Medulla oblongata (tissue), 1 donor: Measurements from ENCODE around the gene SEMA3D.
A peak's percentile ranks its signal among the peaks of the same experiment; 100 is the strongest.

ENCODE experiments used
- DNase-seq: peaks from one replicate; pipeline ENCODE4 v3.0.0-alpha.2; 2015; ENCODE audit errors: extremely low spot score

SEMA3D gene

DNA sequence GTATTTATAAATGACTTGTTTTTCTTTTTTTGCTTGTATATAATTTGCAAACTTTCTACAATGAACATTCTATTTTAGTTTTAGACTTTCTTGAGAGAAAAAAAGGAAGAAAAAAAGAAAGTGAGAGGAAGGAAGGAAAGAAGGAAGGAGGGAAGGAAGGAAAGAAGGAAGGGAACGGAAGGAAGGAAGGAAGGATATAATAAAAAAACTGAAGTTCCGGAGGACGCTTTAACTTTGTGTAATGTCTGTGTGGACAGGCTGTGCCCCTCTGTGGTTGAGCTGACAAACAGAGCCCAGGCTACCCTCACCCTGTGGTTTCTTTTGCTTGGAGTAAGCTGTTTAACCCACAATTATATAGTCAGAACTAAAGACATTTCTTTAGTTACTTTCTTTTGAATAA is 108.7 kb downstream of the SEMA3D start:
- DNase-seq = no peak

DNA sequence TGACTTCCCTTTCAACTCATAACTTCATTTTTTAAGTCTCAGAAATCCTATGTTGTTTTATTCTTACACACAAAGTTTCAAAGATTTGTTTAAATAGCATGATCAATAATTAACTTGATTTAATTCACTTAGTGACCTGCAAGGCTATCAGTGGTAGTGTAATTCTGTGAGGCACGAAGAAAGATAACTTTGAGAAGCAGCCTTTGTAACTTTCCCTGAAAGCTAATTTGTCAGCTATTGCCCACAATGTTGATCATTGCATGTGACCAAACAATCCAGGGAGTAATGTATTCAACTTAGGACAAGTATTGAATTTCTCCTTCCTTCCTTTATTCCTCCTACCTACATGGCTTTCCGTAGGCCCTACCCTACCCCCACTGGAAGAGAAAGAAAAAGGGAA is 111.0 kb downstream of the SEMA3D start:
- no peak for DNase-seq

DNA sequence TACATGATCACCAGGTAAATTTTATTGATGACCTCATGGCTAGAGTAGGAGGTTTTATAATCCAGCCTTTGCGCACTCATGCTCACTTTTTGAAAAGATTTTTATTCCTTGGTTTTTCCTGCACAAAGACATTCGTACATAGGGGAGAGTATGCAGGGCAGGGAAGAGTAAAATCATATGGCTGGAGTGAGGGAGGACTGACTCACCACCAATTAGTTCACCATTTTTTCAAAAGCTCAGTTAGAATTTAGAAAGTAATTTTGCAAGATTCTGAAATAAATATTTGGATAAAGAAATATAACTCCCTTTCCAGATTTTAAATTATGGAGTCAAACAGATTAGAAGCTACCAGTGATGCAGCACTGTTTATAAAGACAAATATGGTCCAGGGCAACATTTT is 111.9 kb downstream of the SEMA3D start:
- DNase-seq = no peak

DNA sequence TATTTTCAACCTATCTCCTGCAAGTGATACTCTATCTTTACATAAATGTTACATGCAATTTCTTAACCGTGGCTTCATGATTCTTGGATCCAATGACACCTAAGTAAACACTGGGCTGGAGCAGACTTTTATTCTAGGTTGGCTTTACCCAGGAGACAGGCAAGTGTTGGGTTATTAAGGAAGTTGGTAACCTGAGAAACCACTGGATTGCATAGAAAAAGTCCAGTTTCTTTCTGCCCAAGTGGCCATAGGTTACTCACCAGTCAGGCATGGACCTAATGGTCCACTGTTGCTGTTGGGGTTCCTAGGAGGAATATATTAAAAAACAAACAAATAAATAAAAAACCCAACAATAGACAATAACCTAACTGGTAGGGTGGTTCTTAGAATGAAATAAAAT is 112.8 kb downstream of the SEMA3D start:
- no peak for DNase-seq

DNA sequence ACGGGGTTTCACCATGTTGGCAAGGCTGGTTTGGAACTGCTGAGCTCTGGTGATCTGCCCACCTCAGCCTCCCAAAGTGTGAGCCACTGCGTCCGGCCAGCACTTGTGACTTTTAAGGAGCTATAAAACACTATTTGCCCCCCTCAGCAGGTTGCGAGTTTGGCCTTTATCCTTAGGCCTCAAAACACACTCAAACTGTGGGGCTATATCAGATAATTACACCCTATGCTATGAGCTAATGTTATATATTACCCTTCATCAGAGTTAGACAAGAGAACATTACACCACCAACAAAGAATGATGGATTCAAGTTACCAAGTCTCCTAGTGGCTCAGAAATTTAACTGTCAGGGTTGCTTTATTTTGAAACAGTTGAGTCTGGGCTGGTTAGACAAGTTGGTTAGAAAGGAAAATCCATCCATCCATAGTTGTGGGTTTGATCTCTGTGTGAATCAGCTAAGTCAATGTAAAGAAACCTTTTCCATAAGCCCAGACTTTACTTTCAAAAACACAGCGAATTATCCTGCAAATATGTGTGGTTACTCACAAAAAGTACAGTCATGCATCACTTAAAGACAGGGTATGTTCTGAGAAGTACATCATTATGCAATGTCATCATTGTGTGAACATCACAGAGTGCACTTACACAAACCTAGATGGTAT is 115.8 kb downstream of the SEMA3D start:
- no peak for DNase-seq

DNA sequence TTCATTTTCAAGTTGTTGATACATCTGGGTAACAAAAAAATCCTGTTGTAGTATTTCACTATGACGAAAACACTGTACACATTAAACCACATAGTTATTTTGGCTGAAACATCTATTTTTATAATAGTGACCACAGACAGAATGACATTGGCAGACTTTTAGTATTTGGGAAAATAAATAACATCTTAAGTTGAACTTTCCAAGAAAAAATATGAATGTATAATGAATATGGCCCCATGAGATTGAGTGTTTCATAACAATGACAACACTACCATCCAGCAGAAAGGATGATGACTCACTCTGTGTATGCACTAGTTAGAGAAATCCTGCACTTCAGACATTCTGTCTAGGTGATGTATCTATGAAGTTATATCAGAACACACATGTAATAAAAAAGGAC is 118.1 kb downstream of the SEMA3D start:
- DNase-seq = no peak

DNA sequence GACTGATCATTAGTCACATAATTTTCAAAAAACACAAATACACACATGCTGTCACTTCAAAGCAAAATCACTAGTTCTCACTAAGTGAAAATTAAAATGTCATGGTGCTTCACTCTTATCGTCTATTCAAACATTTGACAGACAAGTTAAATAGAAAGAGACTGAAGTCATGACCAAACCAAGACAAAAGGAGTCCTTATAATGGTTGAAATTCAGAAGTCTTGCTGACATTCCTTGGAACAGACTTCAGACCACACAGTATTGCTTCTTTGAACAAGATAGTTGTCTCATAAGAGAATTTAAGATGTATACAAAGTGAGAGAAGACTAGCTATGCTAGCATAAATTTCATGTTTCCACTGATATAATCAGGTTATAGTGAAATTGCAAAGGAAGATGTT is 119.5 kb downstream of the SEMA3D start:
- DNase-seq = no peak

DNA sequence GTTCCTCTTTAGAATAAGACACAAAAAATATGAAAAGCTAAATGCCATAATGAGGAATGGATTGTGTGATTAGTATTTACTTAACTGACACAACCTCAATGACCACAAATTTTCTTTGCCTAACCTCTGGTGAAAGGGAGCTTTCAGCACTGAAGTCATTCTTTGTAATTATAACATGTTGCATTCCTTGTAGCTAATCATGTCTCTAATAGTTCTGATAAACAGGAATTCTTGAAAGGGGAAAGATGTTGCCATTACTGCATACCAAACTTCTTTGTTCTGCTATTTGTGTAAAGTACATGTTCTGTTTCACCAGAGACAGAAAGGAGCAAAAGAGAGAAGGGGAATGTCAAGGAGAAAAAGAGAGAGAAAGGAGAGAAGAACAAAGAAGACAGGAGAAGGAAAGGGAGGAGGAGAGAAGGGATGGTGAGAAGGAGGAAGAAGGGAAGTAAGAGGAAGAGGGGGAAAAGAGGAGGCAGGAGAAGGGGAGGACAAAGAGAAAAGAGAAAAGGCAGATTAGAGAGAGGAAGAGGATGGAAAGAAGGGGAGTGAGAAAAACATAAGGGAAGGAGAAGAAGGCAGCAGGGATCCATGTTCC is 120.9 kb downstream of the SEMA3D start:
- DNase-seq = no peak

DNA sequence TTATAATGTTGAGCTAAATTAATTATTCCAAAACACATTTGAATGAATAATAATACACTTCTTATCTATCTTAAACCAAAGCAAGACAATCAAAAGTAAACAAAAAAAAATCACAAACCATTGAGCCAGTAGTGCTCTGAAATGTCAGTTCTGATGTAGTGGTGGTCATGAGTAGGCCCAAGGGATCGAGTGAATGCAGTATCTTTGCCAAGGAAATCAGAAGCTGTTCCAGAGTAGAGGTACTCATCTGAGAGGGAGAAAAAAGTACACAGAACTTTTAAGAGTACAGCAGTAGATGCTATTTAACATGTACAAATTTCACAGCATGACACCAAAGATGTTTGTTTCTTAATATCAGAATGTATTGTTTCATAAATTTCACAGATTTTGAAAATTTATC is 121.5 kb downstream of the SEMA3D start:
- DNase-seq = no peak

DNA sequence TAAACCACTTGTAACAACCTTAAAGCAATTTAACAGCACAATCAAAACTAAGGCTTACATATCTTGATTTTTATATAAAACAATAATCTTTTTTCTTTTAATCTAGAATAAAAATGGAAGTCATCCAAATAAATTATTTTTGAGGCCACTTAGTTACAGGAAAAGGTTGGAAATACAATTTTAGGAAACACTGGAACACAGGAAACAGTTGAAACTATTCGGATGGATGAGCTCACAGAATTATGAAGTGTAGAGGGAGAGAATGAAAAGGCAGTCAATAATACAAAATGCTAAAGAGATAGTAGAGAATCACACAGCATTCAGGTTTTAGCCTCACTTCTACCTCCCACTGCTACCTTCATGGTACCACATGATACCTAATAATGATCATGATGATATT is 124.2 kb downstream of the SEMA3D start:
- no peak for DNase-seq

DNA sequence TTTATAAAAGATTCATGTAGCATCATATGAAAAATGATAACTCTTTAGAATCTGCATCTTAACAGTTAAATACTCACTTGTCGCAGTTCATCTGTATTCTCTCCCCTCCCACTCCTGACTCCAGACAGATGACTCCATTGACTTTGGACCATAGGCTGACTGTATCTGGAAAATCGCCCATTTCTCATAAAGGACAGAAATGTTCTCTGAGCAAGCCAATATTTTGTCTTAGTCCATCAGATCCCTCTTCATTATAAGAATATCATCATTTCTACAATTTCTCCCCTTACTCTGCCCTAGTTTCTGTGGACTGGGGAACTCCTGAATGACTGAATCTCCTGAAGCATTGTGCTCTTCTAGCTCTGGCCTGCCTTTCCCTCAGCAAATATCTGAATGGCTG is 125.4 kb downstream of the SEMA3D start:
- no peak for DNase-seq

DNA sequence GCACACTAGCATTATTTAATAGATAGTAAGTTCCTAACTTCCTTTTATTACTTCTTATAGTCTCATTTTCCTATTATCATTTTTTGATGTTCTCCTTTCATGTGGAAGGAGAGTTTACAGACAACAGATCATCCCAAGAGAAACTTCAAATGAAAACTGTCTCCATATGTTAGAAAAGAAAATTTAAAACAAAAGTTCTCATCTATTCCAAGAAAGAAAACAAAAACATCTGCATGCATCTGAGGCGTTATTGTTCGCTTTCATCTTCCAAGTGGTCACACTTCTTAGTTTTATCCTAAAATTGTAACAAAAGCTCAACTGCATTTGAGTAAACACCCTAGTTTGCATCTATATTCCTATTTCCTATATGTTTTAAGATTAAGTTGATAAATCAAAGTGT is 126.2 kb downstream of the SEMA3D start:
- DNase-seq = no peak

DNA sequence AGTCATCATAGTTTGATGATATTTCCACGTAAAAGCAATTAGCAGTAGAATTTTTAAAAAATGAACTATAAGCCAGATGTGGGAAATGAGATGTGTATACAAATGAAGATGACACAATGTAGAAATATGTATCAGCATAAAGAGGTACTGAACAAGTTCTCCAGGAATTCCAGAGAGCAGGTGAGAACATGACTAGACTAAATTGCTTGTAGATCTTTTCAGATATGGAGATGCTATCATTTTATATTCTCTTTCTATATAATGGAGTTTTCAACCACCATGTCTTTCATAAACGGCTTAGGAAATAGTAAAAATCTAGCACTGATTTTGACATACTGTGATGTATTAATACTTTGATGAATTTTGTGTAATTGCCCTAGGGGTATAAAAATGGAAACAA is 130.9 kb downstream of the SEMA3D start:
- no peak for DNase-seq

DNA sequence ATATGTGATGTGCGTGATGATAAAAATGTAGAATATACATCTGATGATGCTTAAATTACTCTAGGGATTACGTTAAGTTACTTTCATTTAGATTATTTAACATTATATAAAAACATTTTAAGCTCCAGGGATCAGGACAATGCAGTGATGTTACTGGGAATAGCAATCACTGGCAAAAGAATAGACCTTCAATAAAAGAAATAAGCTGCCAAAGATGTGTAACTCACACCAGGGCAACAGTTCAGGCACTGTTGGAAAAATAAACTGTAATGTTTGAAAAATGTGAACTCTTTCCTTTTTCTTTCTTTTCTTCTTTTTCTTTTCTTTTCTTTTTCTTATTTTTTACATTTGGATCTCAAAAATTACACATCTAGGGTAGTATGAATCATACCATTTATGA is 131.7 kb downstream of the SEMA3D start:
- DNase-seq = no peak

DNA sequence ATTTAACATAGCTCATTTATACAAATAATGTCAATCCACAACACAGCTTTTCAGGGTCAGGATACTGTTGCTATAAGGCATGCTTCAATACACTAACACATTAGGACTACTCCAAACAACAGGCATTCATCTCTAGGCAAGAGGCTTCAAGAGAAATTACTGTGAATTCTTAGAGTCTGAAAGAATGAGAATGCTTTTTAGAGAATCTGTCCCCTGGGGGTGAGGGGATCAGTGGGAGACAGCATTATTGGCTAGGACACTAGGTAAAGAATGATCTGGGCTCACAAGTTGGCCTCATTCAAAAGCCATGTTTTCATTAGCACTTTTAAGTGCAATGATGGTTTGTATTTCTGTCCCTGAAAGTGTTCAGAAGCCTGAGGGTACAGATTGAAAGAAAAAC is 132.6 kb downstream of the SEMA3D start:
- peak; percentile 35 for DNase-seq

DNA sequence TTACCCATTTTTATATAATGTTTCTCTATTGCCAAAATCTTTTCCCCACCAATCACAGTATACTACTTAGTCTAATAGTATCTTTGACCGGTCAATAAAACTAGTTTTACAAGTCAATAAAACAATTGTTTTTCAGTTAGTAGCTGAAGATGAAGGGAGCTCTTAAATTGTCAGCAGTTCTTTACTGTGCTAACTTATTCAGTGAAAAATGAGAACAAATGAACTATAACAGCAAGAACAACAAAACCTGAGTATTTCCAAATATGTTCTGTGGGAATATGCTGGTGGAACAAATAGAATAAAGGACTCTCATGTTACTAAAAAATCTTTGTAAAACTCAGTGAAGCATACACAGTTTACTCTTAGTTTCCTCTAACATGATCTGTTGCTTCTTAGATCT is 134.0 kb downstream of the SEMA3D start:
- no peak for DNase-seq

DNA sequence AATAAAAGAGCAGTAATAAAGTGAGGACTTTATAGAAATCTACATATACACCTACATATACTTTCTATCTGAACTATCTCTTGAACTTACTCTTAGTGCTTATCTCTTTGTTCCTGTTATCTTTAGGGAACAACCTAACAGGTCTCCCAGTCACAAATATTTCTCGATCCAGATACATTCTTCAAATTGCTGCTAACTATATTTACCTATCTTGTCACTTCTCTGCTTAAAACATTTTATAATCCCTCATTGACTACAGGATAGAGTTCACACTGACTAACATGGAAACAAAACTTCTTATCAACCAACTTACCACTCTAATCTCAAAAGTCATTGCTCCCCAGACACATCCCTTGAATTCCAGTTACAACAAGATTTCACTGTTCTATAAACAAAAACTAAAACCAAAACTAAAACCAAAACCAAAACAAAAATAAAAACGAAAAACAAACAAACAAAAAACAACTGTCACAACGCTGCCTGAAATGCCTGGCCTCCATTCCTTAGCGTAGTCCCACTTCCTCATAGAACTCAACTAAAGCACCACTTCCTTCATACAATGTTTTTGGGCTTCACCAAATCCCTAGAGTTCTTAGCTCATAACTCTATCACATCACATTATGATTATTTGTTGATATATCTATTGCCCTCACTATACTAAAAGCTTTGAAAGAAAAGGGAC is 134.7 kb downstream of the SEMA3D start:
- no peak for DNase-seq

DNA sequence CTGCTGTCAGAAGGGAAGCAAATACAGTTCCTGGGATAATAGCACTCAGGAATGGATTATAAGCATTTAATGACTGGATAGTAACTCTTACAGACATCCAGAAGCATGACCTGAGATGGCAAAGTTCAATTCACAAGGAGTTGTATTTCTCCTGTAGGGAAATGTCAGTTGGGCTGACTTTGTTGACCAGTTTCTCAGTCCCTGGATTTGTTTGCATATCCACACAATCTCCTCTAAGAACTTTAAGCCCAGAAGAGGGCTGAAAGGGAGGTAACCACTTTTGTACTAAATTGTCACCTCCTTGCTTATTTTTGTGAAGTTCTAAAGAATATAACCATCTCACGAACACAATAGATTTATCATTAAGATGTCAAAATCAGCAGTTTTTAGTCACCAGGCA is 140.3 kb downstream of the SEMA3D start:
- DNase-seq = no peak

DNA sequence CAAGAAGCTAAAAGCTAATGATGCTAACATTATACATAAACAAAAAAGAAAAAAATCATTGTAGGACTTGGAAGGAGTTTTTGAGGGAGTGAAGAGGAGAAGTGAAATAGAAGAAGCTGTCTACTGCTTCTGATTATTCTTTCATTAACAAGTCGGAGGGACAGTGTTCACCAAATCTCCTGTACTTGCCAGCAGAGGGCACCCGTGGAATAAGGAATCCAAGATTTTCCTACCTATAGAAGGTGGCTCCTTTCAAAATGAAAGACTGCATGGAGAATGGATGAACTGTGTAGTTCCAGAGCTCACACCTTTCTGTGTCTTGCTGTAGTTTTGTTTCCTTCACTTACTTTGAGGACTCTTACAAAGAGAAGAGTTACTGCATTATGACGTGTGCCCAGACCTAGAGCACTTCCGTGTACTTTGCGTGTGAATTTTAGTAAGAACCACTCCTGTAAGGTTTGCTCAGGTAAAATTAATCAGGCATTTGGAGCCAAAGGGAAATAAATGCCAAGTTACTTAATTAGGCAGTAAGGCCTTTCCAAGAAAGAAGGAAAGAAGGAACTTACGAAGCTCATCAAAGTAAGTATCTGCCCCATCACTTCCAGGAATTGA is 145.1 kb downstream of the SEMA3D start:
- peak; percentile 77 for DNase-seq

DNA sequence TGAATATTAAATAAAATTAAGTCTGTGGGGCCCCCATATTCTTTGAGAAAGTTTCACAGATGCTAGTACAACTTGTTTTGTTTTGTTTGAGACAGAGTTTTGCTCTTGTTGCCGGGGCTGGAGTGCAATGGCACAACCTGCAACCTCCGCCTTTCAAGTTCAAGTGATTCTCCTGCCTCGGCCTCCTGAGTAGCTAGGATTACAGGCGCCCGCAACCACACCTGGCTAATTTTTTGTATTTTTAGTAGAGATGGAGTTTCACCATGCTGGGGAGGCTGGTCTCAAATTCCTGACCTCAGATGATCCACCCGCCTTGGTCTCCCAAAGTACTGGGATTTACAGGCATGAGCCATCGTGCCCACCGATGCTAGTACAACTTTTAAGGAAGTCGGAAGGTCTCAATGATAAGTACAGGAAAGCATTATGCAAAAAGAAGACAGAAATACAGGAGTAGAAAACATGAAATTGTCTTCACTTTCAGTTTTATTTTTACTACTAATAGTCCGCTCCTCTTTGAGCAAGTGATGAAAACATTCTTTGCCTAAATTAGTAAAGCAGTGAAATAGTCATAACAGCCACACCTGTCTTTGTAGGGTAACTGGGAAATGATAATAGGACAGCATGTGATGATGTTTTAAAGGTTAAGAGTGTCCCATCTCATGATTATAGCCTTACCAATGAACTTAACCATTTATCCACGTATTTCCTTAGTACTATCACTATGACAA is 147.5 kb downstream of the SEMA3D start:
- no peak for DNase-seq

DNA sequence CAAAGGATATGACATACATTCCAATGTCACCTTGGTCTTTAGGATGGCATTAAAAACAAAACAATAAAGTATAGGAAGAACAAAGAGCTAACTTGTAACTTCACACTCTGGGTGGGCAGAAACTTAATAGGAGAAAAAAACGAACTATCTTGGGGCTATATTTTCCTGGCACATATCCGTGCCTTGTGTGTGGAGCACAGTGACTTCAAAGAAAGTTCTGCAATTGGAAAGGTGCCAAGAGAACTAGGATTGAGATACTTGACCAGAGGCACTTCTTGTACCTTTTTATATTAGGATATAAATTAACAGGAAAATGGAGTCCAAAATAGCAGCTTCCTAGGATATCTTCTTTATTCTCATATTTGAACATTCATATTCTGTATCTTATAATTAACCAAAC is 148.4 kb downstream of the SEMA3D start:
- no peak for DNase-seq

DNA sequence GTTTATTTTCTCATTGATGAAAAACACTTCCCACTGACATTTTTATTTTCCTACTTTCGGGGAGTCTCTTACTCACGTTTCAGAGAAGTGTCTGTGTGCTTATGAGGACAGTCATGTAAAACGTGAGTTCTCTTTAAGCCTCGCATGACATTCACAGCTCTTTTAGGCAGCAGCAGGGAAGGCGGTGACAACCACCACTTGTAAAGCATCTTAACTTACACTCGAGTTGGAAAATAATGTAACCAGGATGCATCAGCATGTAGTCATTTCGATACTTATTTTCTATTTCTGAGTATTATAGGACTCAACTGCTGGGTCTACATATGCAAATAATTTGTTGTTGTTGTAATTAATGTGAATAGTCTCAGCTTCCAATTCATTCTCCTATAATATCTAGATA is 153.6 kb downstream of the SEMA3D start:
- DNase-seq = no peak
